ENCODE results near the gene PRR36. TPM values are rescaled to one million over a fixed set of nuclear protein-coding genes. Genes with fewer than 3 reads are reported as not detected.

The PRR36 gene
- total RNA-seq, 1 experiment from 2014 or later: 11.7 TPM

- CTCF ChIA-PET: no interaction called here
- Mint-ChIP-seq H3K9me3 (ENCODE audit: low read depth, unreplicated experiment) (no peaks in the 10 kb centered on the region), H3K27ac (ENCODE audit: unreplicated experiment) (no peak overlapping the region), H3K36me3 (ENCODE audit: insufficient read depth, unreplicated experiment) (no peaks in the 10 kb centered on the region), H3K4me1 (ENCODE audit: low read depth, unreplicated experiment) (peaks cover under 1% of the 10 kb centered on the region), H3K27me3 (ENCODE audit: unreplicated experiment) (no peaks in the 10 kb centered on the region), H3K4me3 (ENCODE audit: low read depth, unreplicated experiment) (no peak overlapping the region)
- BruUV-seq (replicated peaks): no TSS peak
- no peak for DNase-seq
- TF ChIP-seq CTCF (IDR thresholded peaks at IDR 0.05; ENCODE audit: unreplicated experiment): no peak
- intact Hi-C loops (cut with micrococcal nuclease; ENCODE audit: unreplicated experiment): no loop called here
Observed at GRCh38 chr19:7847664-7848063, 26.5 kb downstream of the PRR36 start.

GRCh38 chr19:7846155-7846646, 28.0 kb downstream of the PRR36 start:
- Mint-ChIP-seq H3K27me3 (ENCODE audit: unreplicated experiment) (no peaks in the 10 kb centered on the region), H3K27ac (ENCODE audit: unreplicated experiment) (no peak overlapping the region), H3K36me3 (ENCODE audit: insufficient read depth, unreplicated experiment) (no peaks in the 10 kb centered on the region), H3K4me1 (ENCODE audit: low read depth, unreplicated experiment) (no peaks in the 10 kb centered on the region), H3K9me3 (ENCODE audit: low read depth, unreplicated experiment) (no peaks in the 10 kb centered on the region), H3K4me3 (ENCODE audit: low read depth, unreplicated experiment) (no peak overlapping the region)
- no peak for DNase-seq
- intact Hi-C loops (cut with micrococcal nuclease; ENCODE audit: unreplicated experiment): no loop called here
- TF ChIP-seq CTCF (IDR thresholded peaks at IDR 0.05; ENCODE audit: unreplicated experiment): no peak
- no TSS peak for BruUV-seq (replicated peaks)
- CTCF ChIA-PET: no interaction called here

- no peak for DNase-seq
- no peaks in the 10 kb centered on the region for H3K27me3 Mint-ChIP-seq (ENCODE audit: unreplicated experiment)
- no peaks in the 10 kb centered on the region for H3K9me3 Mint-ChIP-seq (ENCODE audit: low read depth, unreplicated experiment)
- TF ChIP-seq CTCF (IDR thresholded peaks at IDR 0.05; ENCODE audit: unreplicated experiment): no peak
- no peaks in the 10 kb centered on the region for H3K4me1 Mint-ChIP-seq (ENCODE audit: low read depth, unreplicated experiment)
- H3K36me3 Mint-ChIP-seq (ENCODE audit: insufficient read depth, unreplicated experiment): no peaks in the 10 kb centered on the region
- CTCF ChIA-PET: no interaction called here
- no peak overlapping the region for H3K27ac Mint-ChIP-seq (ENCODE audit: unreplicated experiment)
- no peak overlapping the region for H3K4me3 Mint-ChIP-seq (ENCODE audit: low read depth, unreplicated experiment)
- BruUV-seq (replicated peaks): no TSS peak
- intact Hi-C loops (cut with micrococcal nuclease; ENCODE audit: unreplicated experiment): no loop called here
Observed at GRCh38 chr19:7845390-7846154, 28.6 kb downstream of the PRR36 start.

GRCh38 chr19:7844951-7845350, 29.2 kb downstream of the PRR36 start:
- CTCF ChIA-PET: interaction anchor here (0.6 kb wide), 1 partner anchor 9 kb away, joined by 3 read pairs; no protein-coding TSS in a partner anchor
- no peak for DNase-seq
- H3K9me3 Mint-ChIP-seq (ENCODE audit: low read depth, unreplicated experiment): no peaks in the 10 kb centered on the region
- no peaks in the 10 kb centered on the region for H3K4me1 Mint-ChIP-seq (ENCODE audit: low read depth, unreplicated experiment)
- intact Hi-C loops (cut with micrococcal nuclease; ENCODE audit: unreplicated experiment): no loop called here
- no peaks in the 10 kb centered on the region for H3K27me3 Mint-ChIP-seq (ENCODE audit: unreplicated experiment)
- BruUV-seq (replicated peaks): no TSS peak
- no peak for TF ChIP-seq CTCF (IDR thresholded peaks at IDR 0.05; ENCODE audit: unreplicated experiment)
- no peak overlapping the region for H3K27ac Mint-ChIP-seq (ENCODE audit: unreplicated experiment)
- H3K36me3 Mint-ChIP-seq (ENCODE audit: insufficient read depth, unreplicated experiment): no peaks in the 10 kb centered on the region
- no peak overlapping the region for H3K4me3 Mint-ChIP-seq (ENCODE audit: low read depth, unreplicated experiment)
